KMS-11 (cell line): ENCODE data around the gene GPX6.
"Not testable (repeated sequence)": the region's sequence is repeated elsewhere in the genome, so short reads cannot be mapped to it uniquely, and the experiment has no call there.

Experiments used
- H2AFZ ChIP-seq: fragments of 200-600 bp; sonication (generic); 2 replicates; pipeline ENCODE4 v1.6.1; 2016; ENCODE audit warnings: antibody characterized with exemption, mixed run types, low read depth
- H3K27ac ChIP-seq: fragments of 200-600 bp; sonication (generic); 2 replicates; pipeline ENCODE4 v1.6.1; 2016; ENCODE audit warnings: mild to moderate bottlenecking, mixed run types
- H3K27me3 ChIP-seq: fragments of 200-600 bp; sonication (generic); 2 replicates; pipeline ENCODE4 v1.6.1; 2017; ENCODE audit warnings: mild to moderate bottlenecking, low read depth, mixed run types, moderate library complexity; ENCODE audit not compliant: insufficient read depth
- H3K36me3 ChIP-seq: fragments of 200-600 bp; sonication (generic); 2 replicates; pipeline ENCODE4 v1.6.1; 2017; ENCODE audit warnings: mild to moderate bottlenecking, mixed run types; ENCODE audit not compliant: insufficient read depth
- H3K4me1 ChIP-seq: fragments of 200-600 bp; sonication (generic); 2 replicates; pipeline ENCODE4 v1.6.1; 2016; ENCODE audit warnings: mild to moderate bottlenecking, low read depth, mixed run types; ENCODE audit not compliant: poor library complexity, severe bottlenecking
- H3K4me2 ChIP-seq: fragments of 200-600 bp; sonication (generic); 2 replicates; pipeline ENCODE4 v1.7.0; 2016; ENCODE audit warnings: mild to moderate bottlenecking, mixed run types
- H3K4me3 ChIP-seq: fragments of 200-600 bp; sonication (generic); IDR thresholded peaks from 2 replicates; pipeline ENCODE4 v1.6.1; 2017; ENCODE audit warnings: low read depth, low read length, mixed read lengths; ENCODE audit not compliant: insufficient read depth
- H3K79me2 ChIP-seq: fragments of 200-600 bp; sonication (generic); 2 replicates; pipeline ENCODE4 v1.6.1; 2016; ENCODE audit warnings: low read depth, mixed run types; ENCODE audit not compliant: insufficient read depth
- H3K9ac ChIP-seq: fragments of 200-600 bp; sonication (generic); 2 replicates; pipeline ENCODE4 v1.6.1; 2016; ENCODE audit warnings: mild to moderate bottlenecking, mixed run types
- H4K20me1 ChIP-seq: fragments of 200-600 bp; sonication (generic); 2 replicates; pipeline ENCODE4 v1.6.1; 2016; ENCODE audit warnings: mild to moderate bottlenecking, mixed run types; ENCODE audit not compliant: insufficient read depth
- TF ChIP-seq, protein P1 (sequence below): fragments of 200-600 bp; sonication (generic); conservative IDR thresholded peaks from 2 replicates; pipeline ENCODE4 v1.6.1; 2017; ENCODE audit warnings: low read depth, mild to moderate bottlenecking, antibody characterized with exemption, low read length, moderate library complexity, mixed read lengths

The GPX6 gene

DNA sequence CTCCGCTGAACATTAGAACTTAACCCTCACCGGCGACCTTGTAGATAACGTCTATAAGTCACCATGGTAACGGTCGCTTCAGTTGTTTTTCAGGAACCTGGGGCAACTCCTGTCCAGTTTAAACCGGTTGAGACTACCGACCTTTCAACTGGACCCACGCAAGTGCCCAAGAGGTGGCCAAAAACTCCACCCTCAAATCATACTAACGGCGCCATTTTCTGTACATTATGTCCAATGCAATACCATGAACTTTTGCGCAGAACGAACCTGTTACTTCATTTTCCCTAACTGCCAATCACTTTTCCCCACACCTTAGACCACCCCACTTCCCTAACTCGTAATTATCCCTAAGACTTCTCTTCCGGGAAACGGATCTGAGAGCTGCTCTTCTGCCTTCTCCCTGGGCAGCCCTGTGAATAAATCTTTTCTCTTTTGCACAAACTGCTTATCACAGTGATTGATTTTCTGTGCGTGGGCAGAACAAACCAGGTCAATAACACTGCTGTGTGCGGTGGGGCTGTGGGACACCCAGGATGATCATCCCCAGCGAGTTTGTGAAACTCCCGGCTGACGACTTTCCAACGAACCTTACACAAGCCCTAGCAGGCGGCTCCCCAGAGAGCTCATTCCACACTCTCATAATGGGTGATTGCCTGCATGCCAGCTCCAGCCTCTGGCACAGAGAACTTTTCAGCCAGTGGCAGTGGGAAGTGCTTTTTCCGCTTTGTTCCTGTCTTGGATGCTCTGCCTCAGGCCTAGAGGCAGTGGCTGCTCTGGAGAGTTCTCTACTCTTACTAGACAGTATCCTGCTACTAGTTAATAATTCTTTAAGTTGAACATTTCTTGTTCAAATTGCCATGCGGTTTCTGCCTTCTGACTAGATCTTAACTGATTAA lies 38.6 kb upstream of the GPX6 start:
- Histone ChIP-seq H3K27ac (no peak overlapping the region), H3K4me2 (no peak overlapping the region), H3K9ac (no peak overlapping the region), H3K4me3 (no peak overlapping the region), H3K4me1 (no peaks in the 10 kb centered on the region), H3K27me3 (no peaks in the 10 kb centered on the region), H4K20me1 (no peaks in the 10 kb centered on the region), H2AFZ (no peak overlapping the region), H3K36me3 (no peaks in the 10 kb centered on the region), H3K79me2 (no peaks in the 10 kb centered on the region)
- TF ChIP-seq, protein P1, sequence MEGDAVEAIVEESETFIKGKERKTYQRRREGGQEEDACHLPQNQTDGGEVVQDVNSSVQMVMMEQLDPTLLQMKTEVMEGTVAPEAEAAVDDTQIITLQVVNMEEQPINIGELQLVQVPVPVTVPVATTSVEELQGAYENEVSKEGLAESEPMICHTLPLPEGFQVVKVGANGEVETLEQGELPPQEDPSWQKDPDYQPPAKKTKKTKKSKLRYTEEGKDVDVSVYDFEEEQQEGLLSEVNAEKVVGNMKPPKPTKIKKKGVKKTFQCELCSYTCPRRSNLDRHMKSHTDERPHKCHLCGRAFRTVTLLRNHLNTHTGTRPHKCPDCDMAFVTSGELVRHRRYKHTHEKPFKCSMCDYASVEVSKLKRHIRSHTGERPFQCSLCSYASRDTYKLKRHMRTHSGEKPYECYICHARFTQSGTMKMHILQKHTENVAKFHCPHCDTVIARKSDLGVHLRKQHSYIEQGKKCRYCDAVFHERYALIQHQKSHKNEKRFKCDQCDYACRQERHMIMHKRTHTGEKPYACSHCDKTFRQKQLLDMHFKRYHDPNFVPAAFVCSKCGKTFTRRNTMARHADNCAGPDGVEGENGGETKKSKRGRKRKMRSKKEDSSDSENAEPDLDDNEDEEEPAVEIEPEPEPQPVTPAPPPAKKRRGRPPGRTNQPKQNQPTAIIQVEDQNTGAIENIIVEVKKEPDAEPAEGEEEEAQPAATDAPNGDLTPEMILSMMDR, result no peak

DNA sequence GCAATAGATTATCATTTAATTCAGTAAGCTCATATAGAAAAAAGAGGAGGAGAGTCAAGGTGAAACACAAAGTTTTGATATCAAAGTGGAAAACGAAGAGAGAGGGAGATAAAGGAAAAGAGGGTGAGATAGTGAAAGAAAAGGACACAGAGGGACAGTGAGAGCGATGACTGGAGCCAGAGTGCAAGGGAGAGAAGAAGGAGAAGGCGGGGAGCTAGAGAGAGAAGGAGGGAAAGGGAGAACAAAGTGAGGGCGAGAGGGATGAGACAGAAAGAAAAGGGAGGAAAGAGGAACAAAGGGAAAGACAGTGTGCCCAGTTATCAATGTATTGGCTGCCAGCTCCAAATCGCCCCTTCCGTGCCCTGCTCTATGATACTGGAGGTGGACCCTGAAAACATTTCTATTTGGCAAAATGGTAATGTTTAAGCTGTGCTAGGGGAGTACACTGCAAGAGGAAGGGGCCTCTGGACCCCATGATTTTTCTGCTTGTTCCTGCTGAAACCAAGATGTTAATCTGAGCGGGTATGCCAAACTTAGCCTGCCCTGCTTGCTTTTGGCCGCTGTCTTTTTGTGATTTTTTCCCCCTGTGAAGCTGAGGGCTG lies 37.9 kb upstream of the GPX6 start:
- H3K9ac ChIP-seq, result no peak overlapping the region
- H2AFZ ChIP-seq, result no peak overlapping the region
- no peaks in the 10 kb centered on the region for H3K79me2 ChIP-seq
- no peaks in the 10 kb centered on the region for H3K4me1 ChIP-seq
- no peak overlapping the region for H3K4me3 ChIP-seq
- H3K36me3 ChIP-seq, result no peaks in the 10 kb centered on the region
- no peaks in the 10 kb centered on the region for H3K27me3 ChIP-seq
- H3K4me2 ChIP-seq, result no peak overlapping the region
- H4K20me1 ChIP-seq, result no peaks in the 10 kb centered on the region
- TF ChIP-seq, protein P1, result no peak
- no peak overlapping the region for H3K27ac ChIP-seq

DNA sequence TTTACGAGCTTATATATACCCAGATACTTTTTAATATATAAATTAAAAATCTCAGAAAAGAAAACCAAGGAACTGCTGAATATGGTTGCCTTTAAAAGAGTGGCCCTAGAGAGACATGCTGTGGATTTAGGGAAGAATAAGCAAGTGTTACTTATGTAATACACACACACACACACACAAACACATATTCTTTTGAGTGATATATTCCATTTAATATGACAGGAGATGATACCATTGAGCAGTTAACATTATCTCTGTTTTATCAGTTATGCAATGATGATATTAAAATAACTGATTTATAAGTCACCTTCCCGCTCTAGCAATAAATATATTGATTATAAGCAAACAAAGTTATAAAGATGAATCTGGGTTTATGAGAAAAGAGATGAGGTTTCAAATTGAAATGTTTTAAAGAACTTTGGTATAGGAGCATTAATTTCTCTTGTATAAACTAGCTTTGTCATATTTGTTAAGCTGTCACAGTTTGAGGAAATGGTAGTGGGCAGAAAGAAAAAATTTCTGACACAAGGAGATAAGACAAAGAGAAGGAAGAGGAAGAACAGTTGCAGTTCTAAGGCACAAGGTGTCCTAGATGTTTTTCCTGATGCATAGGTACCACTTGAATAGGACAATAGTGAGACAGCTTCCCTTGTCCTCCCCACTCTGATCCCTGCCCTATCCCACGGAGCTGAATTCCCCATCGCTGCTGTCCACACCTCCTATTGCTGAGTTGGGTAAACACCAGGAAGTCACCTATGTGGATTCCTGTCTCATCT lies 36.5 kb upstream of the GPX6 start:
- H3K4me1 ChIP-seq, result no peaks in the 10 kb centered on the region
- H3K36me3 ChIP-seq, result no peaks in the 10 kb centered on the region
- no peaks in the 10 kb centered on the region for H3K79me2 ChIP-seq
- no peaks in the 10 kb centered on the region for H4K20me1 ChIP-seq
- no peak overlapping the region for H3K27ac ChIP-seq
- no peak overlapping the region for H3K4me2 ChIP-seq
- H3K27me3 ChIP-seq, result no peaks in the 10 kb centered on the region
- TF ChIP-seq, protein P1, result no peak
- no peak overlapping the region for H3K9ac ChIP-seq
- no peak overlapping the region for H2AFZ ChIP-seq
- H3K4me3 ChIP-seq, result no peak overlapping the region

DNA sequence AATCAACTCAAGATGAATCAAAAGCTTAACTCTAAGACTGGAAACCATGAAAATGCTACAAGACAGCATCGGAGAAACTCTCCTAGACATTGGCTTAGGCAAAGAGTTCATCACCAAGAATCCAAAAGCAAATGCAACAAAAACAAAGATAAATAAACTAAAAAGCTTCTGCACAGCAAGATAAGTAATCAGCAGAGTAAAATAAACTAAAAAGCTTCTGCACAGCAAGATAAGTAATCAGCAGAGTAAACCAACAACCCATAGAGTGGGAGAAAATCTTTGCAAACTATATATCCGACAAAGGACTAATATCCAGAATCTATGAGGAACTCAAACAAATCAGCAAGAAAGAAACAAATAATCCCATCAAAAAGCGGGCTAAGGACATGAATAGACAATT lies 31.4 kb upstream of the GPX6 start:
- H3K9ac ChIP-seq, H2AFZ ChIP-seq, H3K27ac ChIP-seq, H3K79me2 ChIP-seq, H3K36me3 ChIP-seq, H3K27me3 ChIP-seq, H3K4me3 ChIP-seq, H4K20me1 ChIP-seq, H3K4me1 ChIP-seq, H3K4me2 ChIP-seq: not testable (repeated sequence)
